GM12873 (cell line): ENCODE results near the gene PLXNB3.

Experiments
- TF ChIP-seq, protein P1 (sequence below): IDR thresholded peaks from 2 replicates; pipeline ENCODE4 v1.5.1; 2012; ENCODE audit warnings: low read depth, mild to moderate bottlenecking, moderate library complexity, low read length, control low read depth; ENCODE audit not compliant: insufficient read depth; ENCODE audit errors: missing control alignments

The PLXNB3 gene

DNA sequence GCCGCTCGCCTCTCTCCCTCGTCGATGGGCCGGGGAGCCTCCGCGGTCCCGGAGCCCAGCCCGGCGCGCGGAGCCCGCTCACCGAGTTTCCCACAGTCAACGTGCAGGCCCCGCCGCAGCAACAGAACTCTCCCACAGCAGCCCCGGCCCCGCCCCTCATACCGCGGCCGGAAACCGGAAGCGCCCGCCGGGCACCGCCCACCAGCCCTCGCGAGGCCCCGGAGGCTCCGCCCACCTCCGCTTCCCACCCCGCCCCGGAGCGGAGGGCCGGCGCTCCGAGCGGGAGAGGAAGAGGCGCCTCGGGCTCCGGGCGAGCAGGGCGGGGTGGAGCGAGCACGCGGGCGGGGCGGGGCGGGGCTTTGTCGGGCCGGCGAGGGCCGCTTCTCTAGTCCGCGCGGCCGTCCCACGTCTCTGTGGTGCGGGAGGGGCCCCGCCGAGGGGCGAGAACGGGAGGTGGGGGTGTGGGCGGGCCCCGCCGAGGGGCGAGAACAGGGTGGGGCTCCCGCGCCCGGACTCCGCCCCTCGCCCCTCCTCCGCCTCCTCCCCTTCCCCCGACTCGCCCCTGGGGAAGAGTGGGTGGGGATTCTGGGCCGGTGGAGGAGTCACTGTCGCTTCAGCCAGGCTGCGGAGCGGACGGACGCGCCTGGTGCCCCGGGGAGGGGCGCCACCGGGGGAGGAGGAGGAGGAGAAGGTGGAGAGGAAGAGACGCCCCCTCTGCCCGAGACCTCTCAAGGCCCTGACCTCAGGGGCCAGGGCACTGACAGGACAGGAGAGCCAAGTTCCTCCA is 39.6 kb upstream of the PLXNB3 start, which contains the start of the genes ABCD1 and BCAP31:
Gene ABCD1 (plus strand): TSS at position 605 of the 787 bp plus-strand sequence. CDS start 411 bp downstream, outside the sequence.
Gene BCAP31 (minus strand): TSS at position 136 of the 787 bp plus-strand sequence. CDS start 1,143 bp downstream, outside the sequence.
- TF ChIP-seq, protein P1, sequence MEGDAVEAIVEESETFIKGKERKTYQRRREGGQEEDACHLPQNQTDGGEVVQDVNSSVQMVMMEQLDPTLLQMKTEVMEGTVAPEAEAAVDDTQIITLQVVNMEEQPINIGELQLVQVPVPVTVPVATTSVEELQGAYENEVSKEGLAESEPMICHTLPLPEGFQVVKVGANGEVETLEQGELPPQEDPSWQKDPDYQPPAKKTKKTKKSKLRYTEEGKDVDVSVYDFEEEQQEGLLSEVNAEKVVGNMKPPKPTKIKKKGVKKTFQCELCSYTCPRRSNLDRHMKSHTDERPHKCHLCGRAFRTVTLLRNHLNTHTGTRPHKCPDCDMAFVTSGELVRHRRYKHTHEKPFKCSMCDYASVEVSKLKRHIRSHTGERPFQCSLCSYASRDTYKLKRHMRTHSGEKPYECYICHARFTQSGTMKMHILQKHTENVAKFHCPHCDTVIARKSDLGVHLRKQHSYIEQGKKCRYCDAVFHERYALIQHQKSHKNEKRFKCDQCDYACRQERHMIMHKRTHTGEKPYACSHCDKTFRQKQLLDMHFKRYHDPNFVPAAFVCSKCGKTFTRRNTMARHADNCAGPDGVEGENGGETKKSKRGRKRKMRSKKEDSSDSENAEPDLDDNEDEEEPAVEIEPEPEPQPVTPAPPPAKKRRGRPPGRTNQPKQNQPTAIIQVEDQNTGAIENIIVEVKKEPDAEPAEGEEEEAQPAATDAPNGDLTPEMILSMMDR: no peak

DNA sequence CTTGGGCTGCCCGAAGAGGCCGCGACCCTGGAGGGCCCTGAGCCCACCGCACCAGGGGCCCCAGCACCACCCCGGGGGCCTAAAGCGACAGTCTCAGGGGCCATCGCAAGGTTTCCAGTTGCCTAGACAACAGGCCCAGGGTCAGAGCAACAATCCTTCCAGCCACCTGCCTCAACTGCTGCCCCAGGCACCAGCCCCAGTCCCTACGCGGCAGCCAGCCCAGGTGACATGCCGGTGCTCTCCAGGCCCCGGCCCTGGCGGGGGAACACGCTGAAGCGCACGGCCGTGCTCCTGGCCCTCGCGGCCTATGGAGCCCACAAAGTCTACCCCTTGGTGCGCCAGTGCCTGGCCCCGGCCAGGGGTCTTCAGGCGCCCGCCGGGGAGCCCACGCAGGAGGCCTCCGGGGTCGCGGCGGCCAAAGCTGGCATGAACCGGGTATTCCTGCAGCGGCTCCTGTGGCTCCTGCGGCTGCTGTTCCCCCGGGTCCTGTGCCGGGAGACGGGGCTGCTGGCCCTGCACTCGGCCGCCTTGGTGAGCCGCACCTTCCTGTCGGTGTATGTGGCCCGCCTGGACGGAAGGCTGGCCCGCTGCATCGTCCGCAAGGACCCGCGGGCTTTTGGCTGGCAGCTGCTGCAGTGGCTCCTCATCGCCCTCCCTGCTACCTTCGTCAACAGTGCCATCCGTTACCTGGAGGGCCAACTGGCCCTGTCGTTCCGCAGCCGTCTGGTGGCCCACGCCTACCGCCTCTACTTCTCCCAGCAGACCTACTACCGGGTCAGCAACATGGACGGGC is 38.8 kb upstream of the PLXNB3 start:
- TF ChIP-seq, protein P1: no peak

DNA sequence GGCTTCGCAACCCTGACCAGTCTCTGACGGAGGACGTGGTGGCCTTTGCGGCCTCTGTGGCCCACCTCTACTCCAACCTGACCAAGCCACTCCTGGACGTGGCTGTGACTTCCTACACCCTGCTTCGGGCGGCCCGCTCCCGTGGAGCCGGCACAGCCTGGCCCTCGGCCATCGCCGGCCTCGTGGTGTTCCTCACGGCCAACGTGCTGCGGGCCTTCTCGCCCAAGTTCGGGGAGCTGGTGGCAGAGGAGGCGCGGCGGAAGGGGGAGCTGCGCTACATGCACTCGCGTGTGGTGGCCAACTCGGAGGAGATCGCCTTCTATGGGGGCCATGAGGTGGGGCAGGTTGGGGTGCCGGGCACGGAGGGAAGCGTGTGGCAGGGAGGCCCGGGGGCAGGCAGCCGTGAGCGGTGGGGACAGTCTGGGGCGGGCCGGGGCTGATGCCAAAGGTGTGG is 38.2 kb upstream of the PLXNB3 start:
- TF ChIP-seq, protein P1: no peak

DNA sequence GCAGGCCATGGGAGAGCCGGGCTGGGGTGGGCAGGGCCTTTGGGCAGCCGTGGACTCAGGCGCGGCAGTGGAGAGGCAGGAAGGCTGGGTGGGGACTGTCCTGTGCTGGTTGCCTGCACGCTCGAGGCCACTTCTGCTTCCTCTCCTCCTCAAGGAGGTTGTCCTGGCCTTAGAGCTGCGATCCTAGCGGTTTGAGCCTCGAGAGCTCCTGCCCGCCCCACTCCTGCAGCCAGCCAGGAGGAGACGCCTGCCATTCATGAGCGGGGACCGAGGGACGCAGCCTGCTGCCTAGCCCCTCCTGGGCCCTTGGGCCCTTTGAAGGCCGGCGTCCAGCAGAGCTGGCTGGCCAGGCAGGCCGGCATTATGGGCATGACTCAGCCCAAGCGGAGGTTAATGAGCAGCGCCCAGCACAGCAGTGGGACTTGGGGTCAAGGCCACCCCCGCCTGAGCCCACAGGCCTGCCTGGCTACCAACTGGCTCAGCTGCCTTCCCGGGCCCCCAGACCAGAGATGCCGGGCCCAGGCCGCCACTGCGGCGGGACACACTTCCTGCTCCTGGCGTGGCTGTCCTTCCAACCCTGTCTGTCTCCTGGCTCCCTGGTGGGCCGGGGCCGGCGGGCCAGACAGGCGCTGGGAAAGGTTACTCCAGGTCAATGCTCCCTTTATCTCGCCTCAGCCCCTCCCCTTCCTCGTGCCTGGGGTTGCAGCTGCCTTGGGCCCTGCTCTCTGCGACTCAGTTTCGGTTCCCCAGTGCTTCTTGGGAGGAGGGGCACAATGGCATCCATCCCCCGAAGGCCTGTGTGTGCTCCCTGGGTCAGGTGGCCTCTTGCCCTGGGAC is 37.5 kb upstream of the PLXNB3 start:
- TF ChIP-seq, protein P1: no peak

DNA sequence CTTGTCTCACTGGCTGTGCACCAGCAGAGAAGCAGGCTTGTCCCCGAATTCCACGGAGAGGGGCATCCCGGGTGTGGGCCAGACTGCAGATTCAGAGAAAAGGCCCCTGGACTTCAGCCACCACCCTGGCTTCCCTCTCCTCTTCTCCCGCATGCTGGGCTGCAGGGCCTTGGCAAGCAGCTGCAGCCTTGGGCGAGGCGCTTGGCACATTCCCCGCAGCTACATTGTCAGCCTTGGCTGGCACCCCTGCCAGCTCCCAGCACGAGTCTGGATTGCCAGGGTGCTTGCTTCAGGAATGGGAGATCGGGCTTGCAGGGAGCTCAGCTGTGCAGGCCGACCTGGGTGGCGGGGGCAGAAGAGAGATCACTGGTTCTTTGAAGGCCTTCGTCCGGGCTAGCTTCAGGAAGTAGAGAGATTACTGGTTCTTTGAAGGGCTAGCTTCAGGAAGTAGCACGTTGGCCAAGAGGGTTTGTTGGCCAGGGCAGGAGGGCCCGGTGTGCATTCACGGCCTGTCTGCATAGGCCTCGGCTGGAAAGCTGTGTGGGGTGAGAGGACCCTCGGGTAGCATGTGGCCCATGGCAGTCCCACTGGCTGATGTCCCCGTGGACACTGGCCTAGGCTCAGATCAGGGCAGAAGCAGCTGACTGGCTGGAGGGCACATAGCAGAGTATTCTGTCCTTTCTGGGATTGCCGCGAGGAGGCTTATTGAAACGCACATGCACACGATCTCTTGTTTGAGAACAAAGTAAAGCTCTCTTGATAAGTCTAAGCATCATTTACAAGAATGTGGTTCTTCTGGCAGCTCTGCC is 36.7 kb upstream of the PLXNB3 start:
- TF ChIP-seq, protein P1: no peak

DNA sequence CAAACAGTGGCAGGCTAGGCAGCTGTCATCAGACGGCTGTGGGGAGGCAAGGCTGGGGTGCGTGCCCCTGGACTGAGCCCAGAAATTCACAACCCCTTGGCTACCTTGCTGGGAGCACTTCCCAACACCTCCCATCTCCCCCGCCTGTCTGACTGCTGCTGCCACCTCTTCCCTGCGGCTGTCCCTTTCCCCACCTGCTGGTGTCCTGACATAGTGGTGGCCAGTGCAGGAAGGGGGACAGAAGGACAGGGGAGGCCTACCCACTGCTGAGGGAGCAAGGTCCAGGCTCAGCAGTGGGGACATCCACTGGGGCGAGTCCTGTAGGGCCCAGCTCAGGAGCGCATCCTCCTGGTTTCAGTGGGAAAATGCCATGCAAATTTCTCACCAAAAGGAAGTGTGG is 36.0 kb upstream of the PLXNB3 start:
- TF ChIP-seq, protein P1: no peak
